Tibial artery (tissue), 4 donors: Measurements from ENCODE around the gene KCNK7.
A peak's percentile ranks its signal among the peaks of the same experiment; 100 is the strongest.

Experiments
- DNase-seq, 2 donors: peaks; one replicate each; pipeline ENCODE4 v3.0.0-alpha.2; 2019
- H3K27ac ChIP-seq, 2 donors: fragments of 200-600 bp; sonication (generic) in 1 of 2; 1 replicate in 1 of 2; 2 replicates in 1 of 2; pipeline ENCODE4 v1.5.1; 2018 to 2019; ENCODE audit warnings: mild to moderate bottlenecking in 1 of 2
- H3K27me3 ChIP-seq, 2 donors: fragments of 200-600 bp; sonication (generic) in 1 of 2; one replicate each; pipeline versions ENCODE4 v1.5.1 to v1.6.0; 2016 to 2019
- H3K36me3 ChIP-seq, 3 donors: fragments of 200-600 bp; sonication (generic) in 2 of 3; one replicate each; pipeline ENCODE4 v1.5.1; 2016 to 2019; ENCODE audit warnings: mild to moderate bottlenecking in 2 of 3
- H3K4me1 ChIP-seq, 4 donors: fragments of 200-600 bp; sonication (generic) in 2 of 4; 1 replicate in 3 of 4; 2 replicates in 1 of 4; pipeline ENCODE4 v1.5.1; 2016 to 2019
- H3K4me3 ChIP-seq, 2 donors: fragments of 200-600 bp; sonication (generic) in 1 of 2; 1 replicate in 1 of 2; 2 replicates in 1 of 2; pipeline ENCODE4 v1.5.1; 2018 to 2019; ENCODE audit warnings: mild to moderate bottlenecking in 2 of 2
- H3K9me3 ChIP-seq, 3 donors: fragments of 200-600 bp; sonication (generic) in 1 of 3; one replicate each; pipeline ENCODE4 v1.5.1; 2016 to 2019
- intact Hi-C: fragments of 100-400 bp; cut with DNase I; formaldehyde crosslinking; loops from one replicate; pipeline ENCODE4 v1.15.0; 2023; ENCODE audit warnings: low total_unique reads
- TF ChIP-seq, protein P1 (sequence below), 2 experiments: fragments of 200-600 bp in 1 of 2; fragments of 450-650 bp in 1 of 2; IDR thresholded peaks; one replicate each; pipeline ENCODE4 v1.5.1; 2017 to 2019; ENCODE audit warnings: antibody characterized with exemption in 2 of 2, mild to moderate bottlenecking in 1 of 2, moderate library complexity in 1 of 2

Gene KCNK7, protein sequence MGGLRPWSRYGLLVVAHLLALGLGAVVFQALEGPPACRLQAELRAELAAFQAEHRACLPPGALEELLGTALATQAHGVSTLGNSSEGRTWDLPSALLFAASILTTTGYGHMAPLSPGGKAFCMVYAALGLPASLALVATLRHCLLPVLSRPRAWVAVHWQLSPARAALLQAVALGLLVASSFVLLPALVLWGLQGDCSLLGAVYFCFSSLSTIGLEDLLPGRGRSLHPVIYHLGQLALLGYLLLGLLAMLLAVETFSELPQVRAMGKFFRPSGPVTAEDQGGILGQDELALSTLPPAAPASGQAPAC

DNA sequence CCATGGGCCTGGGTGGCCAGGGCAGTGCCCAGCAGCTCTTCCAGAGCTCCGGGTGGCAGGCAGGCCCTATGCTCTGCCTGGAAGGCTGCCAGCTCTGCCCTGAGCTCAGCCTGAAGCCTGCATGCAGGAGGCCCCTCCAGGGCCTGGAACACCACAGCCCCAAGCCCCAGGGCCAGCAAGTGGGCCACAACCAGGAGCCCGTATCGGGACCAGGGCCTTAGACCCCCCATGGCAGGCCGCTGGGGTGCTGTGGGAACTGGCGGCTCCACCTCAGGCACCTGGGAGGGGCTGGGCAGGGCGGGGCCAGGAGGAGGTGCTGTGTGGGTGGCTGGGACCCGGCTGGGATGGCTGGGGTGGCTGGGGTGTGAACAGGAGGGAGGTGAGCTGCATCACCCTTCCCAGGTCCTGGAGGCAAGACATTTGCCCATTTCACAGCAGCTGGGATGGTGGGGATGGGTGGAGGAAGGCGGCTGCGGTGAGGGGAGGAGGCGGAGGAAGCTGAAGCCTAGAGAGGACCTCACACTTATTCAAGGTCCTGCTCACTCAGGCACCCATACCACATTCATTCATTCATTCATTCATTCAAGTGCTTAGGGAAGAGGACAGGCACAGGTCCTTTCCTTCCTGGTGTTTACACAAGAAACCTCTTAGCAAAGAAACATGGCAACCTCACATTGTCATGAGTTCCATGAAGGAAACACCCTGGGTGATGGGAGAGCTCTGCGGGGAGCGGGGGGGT is at the start of gene KCNK7:
KCNK7 (minus strand) TSS at position 258 of the 739 bp plus-strand sequence; CDS start at position 230, 28 bp downstream.
- TF ChIP-seq, protein P1, sequence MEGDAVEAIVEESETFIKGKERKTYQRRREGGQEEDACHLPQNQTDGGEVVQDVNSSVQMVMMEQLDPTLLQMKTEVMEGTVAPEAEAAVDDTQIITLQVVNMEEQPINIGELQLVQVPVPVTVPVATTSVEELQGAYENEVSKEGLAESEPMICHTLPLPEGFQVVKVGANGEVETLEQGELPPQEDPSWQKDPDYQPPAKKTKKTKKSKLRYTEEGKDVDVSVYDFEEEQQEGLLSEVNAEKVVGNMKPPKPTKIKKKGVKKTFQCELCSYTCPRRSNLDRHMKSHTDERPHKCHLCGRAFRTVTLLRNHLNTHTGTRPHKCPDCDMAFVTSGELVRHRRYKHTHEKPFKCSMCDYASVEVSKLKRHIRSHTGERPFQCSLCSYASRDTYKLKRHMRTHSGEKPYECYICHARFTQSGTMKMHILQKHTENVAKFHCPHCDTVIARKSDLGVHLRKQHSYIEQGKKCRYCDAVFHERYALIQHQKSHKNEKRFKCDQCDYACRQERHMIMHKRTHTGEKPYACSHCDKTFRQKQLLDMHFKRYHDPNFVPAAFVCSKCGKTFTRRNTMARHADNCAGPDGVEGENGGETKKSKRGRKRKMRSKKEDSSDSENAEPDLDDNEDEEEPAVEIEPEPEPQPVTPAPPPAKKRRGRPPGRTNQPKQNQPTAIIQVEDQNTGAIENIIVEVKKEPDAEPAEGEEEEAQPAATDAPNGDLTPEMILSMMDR (IDR thresholded peaks at IDR 0.05), result no peak
- intact Hi-C loops, result no loop called here
- H3K4me1 ChIP-seq, result peaks cover 0 to 21% (median 12%) of the 10 kb centered on the region in 4 donors
- H3K27me3 ChIP-seq, result no peaks in the 10 kb centered on the region
- H3K36me3 ChIP-seq, result peaks cover 33 to 71% (median 64%) of the 10 kb centered on the region in 3 donors
- no peak within 1 kb of the TSS for H3K4me3 ChIP-seq
- no peak for DNase-seq
- H3K9me3 ChIP-seq, result no peaks in the 10 kb centered on the region
- H3K27ac ChIP-seq, result peak within 1 kb of the TSS in 1 of 2 donors; percentile 16

DNA sequence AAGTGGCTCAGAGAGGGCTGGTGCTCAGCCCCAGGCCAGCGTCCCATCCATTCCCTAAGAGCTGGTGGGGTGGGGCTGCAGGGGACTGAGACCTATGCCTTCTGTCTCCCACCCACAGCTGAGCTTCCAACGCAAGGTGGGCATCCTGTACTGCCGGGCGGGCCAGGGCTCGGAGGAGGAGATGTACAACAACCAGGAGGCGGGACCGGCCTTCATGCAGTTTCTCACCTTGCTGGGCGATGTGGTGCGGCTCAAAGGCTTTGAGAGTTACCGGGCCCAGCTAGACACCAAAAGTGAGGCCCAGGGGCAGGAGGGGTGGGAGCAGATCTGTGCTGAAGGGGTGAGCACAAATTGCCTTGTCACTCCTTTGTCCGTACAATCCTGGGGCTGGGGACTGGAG is 49.2 kb upstream of the KCNK7 start:
- Histone ChIP-seq H3K36me3 (peaks cover 0 to 52% (median 22%) of the 10 kb centered on the region in 3 donors), H3K4me1 (peaks cover 0 to 31% (median 17%) of the 10 kb centered on the region in 4 donors)

DNA sequence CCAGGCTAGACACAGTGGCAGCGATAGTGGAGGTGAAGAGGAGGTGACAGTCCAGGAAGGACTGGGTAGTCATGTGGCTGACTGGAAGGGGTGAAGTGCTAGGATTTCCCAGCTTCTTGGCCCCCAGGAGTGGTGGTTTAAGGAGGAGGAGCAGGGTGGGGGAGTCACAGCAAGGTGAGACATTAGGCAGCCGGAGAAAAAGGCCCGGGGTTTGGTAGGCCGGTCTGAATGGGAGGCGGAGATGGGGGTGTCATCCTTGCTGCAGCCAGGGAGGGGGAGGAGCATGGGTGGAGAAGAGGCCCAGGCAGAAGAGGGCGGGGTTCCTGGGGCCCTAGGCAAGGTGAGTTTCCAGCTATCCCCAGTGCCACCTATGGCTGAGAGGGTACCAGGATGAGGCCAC is 48.4 kb upstream of the KCNK7 start:
- no peak for DNase-seq
- H3K9me3 ChIP-seq, result no peaks in the 10 kb centered on the region

More for the DNA sequence above, 49.2 kb upstream of the KCNK7 start:
- H3K4me3 ChIP-seq, result no peak overlapping the region
- no peak overlapping the region for H3K27ac ChIP-seq
- H3K27me3 ChIP-seq, result no peaks in the 10 kb centered on the region
- TF ChIP-seq, protein P1 (IDR thresholded peaks at IDR 0.05), result no peak
- no peak for DNase-seq
- intact Hi-C loops, result no loop called here
- H3K9me3 ChIP-seq, result no peaks in the 10 kb centered on the region

DNA sequence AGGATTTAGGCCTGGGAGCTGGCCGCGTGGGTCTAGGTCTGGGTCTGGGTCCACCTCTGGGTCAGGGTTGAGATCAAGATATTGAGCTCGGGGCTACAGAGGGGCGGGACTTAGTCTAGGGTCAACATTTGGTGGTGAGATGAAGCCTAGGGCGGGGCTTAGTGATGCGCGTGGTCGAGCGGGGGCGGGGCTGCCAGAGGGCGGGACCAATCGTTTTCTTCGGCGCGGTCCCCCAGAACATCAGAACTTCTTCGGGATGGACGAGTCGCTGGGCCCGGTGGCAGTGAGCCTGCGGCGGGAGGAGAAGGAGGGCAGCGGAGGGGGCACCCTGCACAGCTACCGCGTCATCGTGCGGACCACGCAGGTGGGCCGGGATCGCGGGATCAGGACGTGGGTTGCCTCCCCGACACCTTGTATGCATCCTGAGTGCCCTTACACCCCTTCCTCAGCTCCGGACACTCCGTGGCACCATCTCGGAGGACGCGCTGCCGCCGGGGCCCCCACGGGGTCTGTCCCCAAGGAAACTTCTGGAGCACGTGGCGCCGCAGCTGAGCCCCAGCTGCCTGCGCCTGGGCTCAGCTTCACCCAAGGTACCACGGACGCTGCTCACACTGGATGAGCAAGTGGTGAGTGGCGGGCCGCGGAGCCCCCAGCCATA is 46.5 kb upstream of the KCNK7 start:
- H3K27ac ChIP-seq, result no peak overlapping the region
- no peaks in the 10 kb centered on the region for H3K9me3 ChIP-seq
- DNase-seq, result no peak
- TF ChIP-seq, protein P1 (IDR thresholded peaks at IDR 0.05), result no peak
- peaks cover 0 to 41% (median 30%) of the 10 kb centered on the region in 4 donors for H3K4me1 ChIP-seq
- intact Hi-C loops, result no loop called here
- peaks cover 0 to 39% (median 16%) of the 10 kb centered on the region in 3 donors for H3K36me3 ChIP-seq
- no peak overlapping the region for H3K4me3 ChIP-seq
- no peaks in the 10 kb centered on the region for H3K27me3 ChIP-seq

More for the DNA sequence above, 48.4 kb upstream of the KCNK7 start:
- Histone ChIP-seq H3K4me3 (no peak overlapping the region), H3K36me3 (peaks cover 0 to 43% (median 16%) of the 10 kb centered on the region in 3 donors), H3K27me3 (no peaks in the 10 kb centered on the region), H3K4me1 (peaks cover 0 to 32% (median 23%) of the 10 kb centered on the region in 4 donors), H3K27ac (no peak overlapping the region)
- intact Hi-C loops, result no loop called here
- TF ChIP-seq, protein P1 (IDR thresholded peaks at IDR 0.05), result no peak

DNA sequence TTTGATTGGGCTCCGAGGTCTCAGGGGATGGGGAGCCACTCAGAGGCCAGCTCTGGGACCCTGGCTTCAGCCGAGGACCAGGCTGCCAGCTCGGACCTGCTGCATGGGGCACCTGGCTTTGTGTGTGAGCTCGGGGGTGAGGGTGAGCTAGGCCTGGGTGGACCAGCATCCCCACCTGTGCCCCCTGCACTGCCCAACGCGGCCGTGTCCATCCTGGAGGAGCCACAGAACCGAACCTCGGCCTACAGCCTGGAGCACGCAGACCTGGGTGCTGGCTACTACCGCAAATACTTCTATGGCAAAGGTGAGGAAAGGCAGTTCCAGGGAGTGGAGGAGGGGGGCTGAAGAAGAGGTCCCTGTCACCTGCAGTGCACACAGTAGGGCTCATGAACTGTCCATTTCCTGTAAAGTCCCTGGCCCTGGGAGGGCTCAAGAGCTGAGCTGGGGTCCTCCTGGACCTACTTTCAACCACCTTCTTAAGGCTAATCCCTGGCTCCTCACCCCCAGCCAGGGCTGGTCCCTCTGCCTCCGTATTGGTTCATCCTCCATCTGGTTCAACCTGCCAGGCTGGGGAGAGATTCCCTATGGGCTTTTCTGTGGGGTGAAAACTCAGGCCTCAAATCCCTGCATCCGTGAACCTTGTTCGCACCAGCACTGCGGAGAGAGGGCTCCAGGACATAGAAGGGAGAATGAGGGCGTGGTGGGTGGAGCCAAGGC is 45.9 kb upstream of the KCNK7 start:
- H3K4me1 ChIP-seq, result peaks cover 0 to 42% (median 28%) of the 10 kb centered on the region in 4 donors

More for the DNA sequence above, 45.9 kb upstream of the KCNK7 start:
- Histone ChIP-seq H3K36me3 (peaks cover 2 to 45% (median 22%) of the 10 kb centered on the region in 3 donors), H3K27me3 (no peaks in the 10 kb centered on the region), H3K27ac (no peak overlapping the region), H3K9me3 (no peaks in the 10 kb centered on the region), H3K4me3 (peak overlapping the region in 1 of 2 donors; percentile 26)
- DNase-seq, result no peak
- intact Hi-C loops, result no loop called here
- TF ChIP-seq, protein P1 (IDR thresholded peaks at IDR 0.05), result no peak
